PC-9 (cell line): ENCODE measurements around the gene EYA3. TPM values are rescaled to one million over a fixed set of nuclear protein-coding genes. Genes with fewer than 3 reads are reported as not detected.

Experiments
- BruUV-seq: library from RNA; stranded (reverse); fragments of 400-500 nt; replicated peaks from 2 replicates; lab custom pipeline; 2021; lab: Mats Ljungman, UMichigan
- CTCF ChIA-PET: fragments of 300-600 bp; sonication (Branson Sonifier 250); formaldehyde crosslinking; loops from one replicate; lab custom pipeline; 2022; ENCODE audit warnings: antibody characterized with exemption; lab: Charles Lee
- POLR2A ChIA-PET: fragments of 300-600 bp; sonication (Branson Sonifier 250); formaldehyde crosslinking; loops from one replicate; lab custom pipeline; 2022; ENCODE audit warnings: antibody characterized with exemption; ENCODE audit not compliant: unreplicated experiment; lab: Charles Lee
- DNase-seq, 2 experiments: peaks; one replicate each; pipeline versions ENCODE4 v3.0.0 to v3.0.0-alpha.2; 2015 to 2022; ENCODE audit warnings: mixed read lengths in 1 of 2
- H2AFZ ChIP-seq: fragments of 200-600 bp; sonication (generic); 2 replicates; pipeline ENCODE4 v1.8.1; 2017; ENCODE audit warnings: antibody characterized with exemption
- H3F3A ChIP-seq: fragments of 200-600 bp; sonication (generic); 2 replicates; pipeline ENCODE4 v1.8.1; 2017; ENCODE audit warnings: antibody characterized with exemption, mild to moderate bottlenecking, low read depth; ENCODE audit not compliant: insufficient read depth
- H3K27ac ChIP-seq: fragments of 200-600 bp; sonication (generic); 2 replicates; pipeline ENCODE4 v1.6.1; 2016; ENCODE audit warnings: mixed run types
- H3K27me3 ChIP-seq: fragments of 200-600 bp; sonication (generic); 2 replicates; pipeline ENCODE4 v1.6.1; 2016; ENCODE audit warnings: low read depth, mixed run types; ENCODE audit not compliant: insufficient read depth
- H3K36me3 ChIP-seq: fragments of 200-600 bp; sonication (generic); 2 replicates; pipeline ENCODE4 v1.6.1; 2016; ENCODE audit warnings: low read depth, mixed run types
- H3K4me1 ChIP-seq: fragments of 200-600 bp; sonication (generic); replicated peaks from 2 replicates; pipeline ENCODE4 v1.6.1; 2016; ENCODE audit warnings: mixed run types; ENCODE audit not compliant: insufficient read depth
- H3K4me2 ChIP-seq: fragments of 200-600 bp; sonication (generic); 2 replicates; pipeline ENCODE4 v1.6.1; 2017; ENCODE audit warnings: mixed run types
- H3K4me3 ChIP-seq: fragments of 200-600 bp; sonication (generic); 2 replicates; pipeline ENCODE4 v1.6.1; 2016; ENCODE audit warnings: mixed run types
- H3K79me2 ChIP-seq: fragments of 200-600 bp; sonication (generic); 2 replicates; pipeline ENCODE4 v1.6.1; 2017; ENCODE audit warnings: low read depth, mixed run types
- H3K9me2 ChIP-seq: fragments of 200-600 bp; sonication (generic); 2 replicates; pipeline ENCODE4 v1.8.1; 2017; ENCODE audit warnings: mild to moderate bottlenecking; ENCODE audit not compliant: insufficient read depth
- H3K9me3 ChIP-seq: fragments of 200-600 bp; sonication (generic); 2 replicates; pipeline ENCODE4 v1.8.1; 2016; ENCODE audit warnings: low read depth; ENCODE audit not compliant: insufficient read depth
- H4K20me1 ChIP-seq: fragments of 200-600 bp; sonication (generic); 2 replicates; pipeline ENCODE4 v1.8.1; 2017; ENCODE audit not compliant: insufficient read depth
- CTCF ChIP-seq: fragments of 200-600 bp; sonication (generic); conservative IDR thresholded peaks from 2 replicates; pipeline ENCODE4 v1.6.1; 2017; ENCODE audit warnings: mixed run types, antibody characterized with exemption, mild to moderate bottlenecking, moderate library complexity
- EZH2 ChIP-seq: fragments of 200-600 bp; sonication (generic); IDR thresholded peaks from 2 replicates; pipeline ENCODE4 v1.8.0; 2017; ENCODE audit warnings: antibody characterized with exemption, low read depth
- intact Hi-C: fragments of 100-400 bp; cut with micrococcal nuclease; formaldehyde crosslinking; loops from one replicate; pipeline ENCODE4 v1.10.0; 2022; ENCODE audit not compliant: unreplicated experiment
- total RNA-seq: library from RNA; stranded (reverse); gene quantifications from 2 replicates; pipeline ENCODE4 v1.2.3, GENCODE V29; 2021

EYA3 gene
- total RNA-seq, 1 experiment from 2014 or later: 19.0 TPM

GRCh38 chr1:27967884-27968466 lies 120.4 kb downstream of the EYA3 start:
- H3K79me2 ChIP-seq: no peaks in the 10 kb centered on the region
- ChIA-PET POLR2A (interaction anchor here (0.6 kb wide), 1 partner anchor 28 kb away, joined by 3 read pairs; no protein-coding TSS in a partner anchor), CTCF (no interaction called here)
- H4K20me1 ChIP-seq: no peaks in the 10 kb centered on the region
- no TSS peak for BruUV-seq
- no peaks in the 10 kb centered on the region for H3K9me3 ChIP-seq
- no peak for DNase-seq
- peaks cover 12% of the 10 kb centered on the region for H3F3A ChIP-seq
- peak overlapping the region; percentile 61 for H3K4me2 ChIP-seq
- H3K36me3 ChIP-seq: no peaks in the 10 kb centered on the region
- no peak overlapping the region for H3K4me3 ChIP-seq
- no peak overlapping the region for H2AFZ ChIP-seq
- peak overlapping the region; percentile 83 for H3K27ac ChIP-seq
- intact Hi-C loops: loop anchor here (1.0 kb wide), 1 partner anchor 8 kb away; no protein-coding TSS in a partner anchor
- H3K9me2 ChIP-seq: no peaks in the 10 kb centered on the region
- no peak for TF ChIP-seq EZH2
- no peak for TF ChIP-seq CTCF
- H3K27me3 ChIP-seq: no peaks in the 10 kb centered on the region
- H3K4me1 ChIP-seq: peaks cover 28% of the 10 kb centered on the region

GRCh38 chr1:27967106-27967883 lies 121.1 kb downstream of the EYA3 start:
- ChIA-PET CTCF (interaction anchor here (0.6 to 1.0 kb wide), 4 partner anchors 12 to 110 kb away, joined by 3 read pairs; no protein-coding TSS in a partner anchor), POLR2A (interaction anchor here (0.5 kb wide), 1 partner anchor 29 kb away, joined by 3 read pairs; no protein-coding TSS in a partner anchor)
- no TSS peak for BruUV-seq
- no peaks in the 10 kb centered on the region for H4K20me1 ChIP-seq
- no peak overlapping the region for H2AFZ ChIP-seq
- TF ChIP-seq CTCF (no peak), EZH2 (no peak)
- H3K36me3 ChIP-seq: no peaks in the 10 kb centered on the region
- H3K79me2 ChIP-seq: no peaks in the 10 kb centered on the region
- no peaks in the 10 kb centered on the region for H3K9me2 ChIP-seq
- H3K27me3 ChIP-seq: no peaks in the 10 kb centered on the region
- intact Hi-C loops: no loop called here
- no peak overlapping the region for H3K27ac ChIP-seq
- peak overlapping the region; percentile 30 for H3K4me2 ChIP-seq
- no peak overlapping the region for H3K4me3 ChIP-seq
- H3K4me1 ChIP-seq: peaks cover 28% of the 10 kb centered on the region
- DNase-seq: no peak
- no peaks in the 10 kb centered on the region for H3K9me3 ChIP-seq
- peaks cover 12% of the 10 kb centered on the region for H3F3A ChIP-seq

- ChIA-PET CTCF (interaction anchor here (0.6 to 1.0 kb wide), 4 partner anchors 13 to 109 kb away, joined by 3 read pairs; no protein-coding TSS in a partner anchor), POLR2A (interaction anchor here (0.5 to 0.7 kb wide), 2 partner anchors 28 to 812 kb away, joined by 3 read pairs; partner anchors contain the start of gene SLC9A1)
- H3F3A ChIP-seq: peaks cover 12% of the 10 kb centered on the region
- intact Hi-C loops: no loop called here
- no peak overlapping the region for H3K4me3 ChIP-seq
- BruUV-seq: no TSS peak
- no peak overlapping the region for H3K27ac ChIP-seq
- H4K20me1 ChIP-seq: no peaks in the 10 kb centered on the region
- no peaks in the 10 kb centered on the region for H3K27me3 ChIP-seq
- H3K9me2 ChIP-seq: no peaks in the 10 kb centered on the region
- TF ChIP-seq CTCF (no peak), EZH2 (no peak)
- H3K36me3 ChIP-seq: no peaks in the 10 kb centered on the region
- H3K4me2 ChIP-seq: peak overlapping the region; percentile 30
- no peak overlapping the region for H2AFZ ChIP-seq
- DNase-seq: peak; percentile 71 to 81
- H3K79me2 ChIP-seq: no peaks in the 10 kb centered on the region
- H3K9me3 ChIP-seq: no peaks in the 10 kb centered on the region
- H3K4me1 ChIP-seq: peaks cover 28% of the 10 kb centered on the region
These were observed 121.9 kb downstream of the EYA3 start for GRCh38 chr1:27966402-27967105.
